Activated CD4-positive, alpha-beta T cell treated with anti-CD3 and anti-CD28 coated beads, Interleukin-10, Interleukin-2, amounts not matched to agents 100 ng/mL and 50 ng/mL, durations not matched to agents 16 hours and 8 hours (primary cell): ENCODE data around the gene SNX13.
"Not testable (repeated sequence)": the region's sequence is repeated elsewhere in the genome, so short reads cannot be mapped to it uniquely, and the experiment has no call there.

ENCODE experiments used
- DNase-seq: peaks from one replicate; pipeline ENCODE4 v3.0.0-alpha.2; 2020

Gene SNX13

GRCh38 chr7:17912050-17912449 lies 28.2 kb downstream of the SNX13 start:
- DNase-seq = no peak

GRCh38 chr7:17910377-17910776 lies 29.9 kb downstream of the SNX13 start:
- DNase-seq = peak; percentile 20

- DNase-seq = not testable (repeated sequence)
Observed at GRCh38 chr7:17909310-17909709, 31.0 kb downstream of the SNX13 start.

- DNase-seq = no peak
Observed at GRCh38 chr7:17907014-17907413, 33.3 kb downstream of the SNX13 start.

- DNase-seq = peak; percentile 13
Observed at GRCh38 chr7:17903337-17903736, 37.0 kb downstream of the SNX13 start.

- DNase-seq = no peak
Observed at GRCh38 chr7:17902599-17902998, 37.7 kb downstream of the SNX13 start.

- DNase-seq = no peak
Observed at GRCh38 chr7:17900464-17900863, 39.8 kb downstream of the SNX13 start.

- no peak for DNase-seq
Observed at GRCh38 chr7:17898111-17898510, 42.2 kb downstream of the SNX13 start.

GRCh38 chr7:17887286-17887685 lies 53.0 kb downstream of the SNX13 start:
- no peak for DNase-seq

- DNase-seq = no peak
Observed at GRCh38 chr7:17882685-17883084, 57.6 kb downstream of the SNX13 start.

- no peak for DNase-seq
Observed at GRCh38 chr7:17879075-17879661, 61.1 kb downstream of the SNX13 start.

GRCh38 chr7:17878627-17879026 lies 61.7 kb downstream of the SNX13 start:
- DNase-seq = no peak

GRCh38 chr7:17871815-17872533 lies 68.3 kb downstream of the SNX13 start:
- peak; percentile 74 for DNase-seq

- no peak for DNase-seq
Observed at GRCh38 chr7:17870406-17870805, 69.9 kb downstream of the SNX13 start.

- no peak for DNase-seq
Observed at GRCh38 chr7:17863809-17864143, 76.5 kb downstream of the SNX13 start.

GRCh38 chr7:17863095-17863808 lies 77.0 kb downstream of the SNX13 start:
- DNase-seq = no peak

- DNase-seq = no peak
Observed at GRCh38 chr7:17856251-17856650, 84.0 kb downstream of the SNX13 start.

GRCh38 chr7:17855202-17855601 lies 85.1 kb downstream of the SNX13 start:
- DNase-seq = peak; percentile 65

- peak; percentile 58 for DNase-seq
Observed at GRCh38 chr7:17854261-17855047, 85.8 kb downstream of the SNX13 start.

GRCh38 chr7:17852361-17852760 lies 87.9 kb downstream of the SNX13 start:
- no peak for DNase-seq

- DNase-seq = no peak
Observed at GRCh38 chr7:17849504-17849903, 90.8 kb downstream of the SNX13 start.

- no peak for DNase-seq
Observed at GRCh38 chr7:17848516-17848915, 91.8 kb downstream of the SNX13 start.

GRCh38 chr7:17846935-17847334 lies 93.4 kb downstream of the SNX13 start:
- DNase-seq = no peak

- no peak for DNase-seq
Observed at GRCh38 chr7:17845197-17845547, 95.1 kb downstream of the SNX13 start.
